HFFc6 (cell line): ENCODE results near the gene ABI3BP. TPM values are rescaled to one million over a fixed set of nuclear protein-coding genes. Genes with fewer than 3 reads are reported as not detected.

Source experiments
- DNase-seq: peaks from one replicate; pipeline ENCODE4 v3.0.0-alpha.2; 2018
- H3K27ac Mint-ChIP-seq: 2 replicates; pipeline ENCODE4 v1.8.0; 2020; ENCODE audit warnings: mild to moderate bottlenecking, mixed read lengths
- H3K27me3 Mint-ChIP-seq: 2 replicates; pipeline ENCODE4 v1.8.0; 2021; ENCODE audit warnings: mild to moderate bottlenecking, moderate library complexity, mixed read lengths; ENCODE audit not compliant: insufficient read depth
- H3K36me3 Mint-ChIP-seq: 2 replicates; pipeline ENCODE4 v1.8.0; 2021; ENCODE audit warnings: low read depth, mixed read lengths
- H3K4me1 Mint-ChIP-seq: 2 replicates; pipeline ENCODE4 v1.8.0; 2020; ENCODE audit warnings: low read depth, mixed read lengths
- H3K4me3 Mint-ChIP-seq: 2 replicates; pipeline ENCODE4 v1.8.0; 2020; ENCODE audit warnings: mild to moderate bottlenecking, moderate library complexity, mixed read lengths
- H3K9me3 Mint-ChIP-seq: 2 replicates; pipeline ENCODE4 v1.8.0; 2020; ENCODE audit warnings: mild to moderate bottlenecking, mixed read lengths
- total RNA-seq, 6 experiments: library from RNA; stranded (reverse); fragmentation: NEBNext Ultra II Directional; extraction: Animal tissue kit (Norgen Biotek cat#: 25700); gene quantifications; 2 replicates in 1 of 6; 3 replicates in 5 of 6; pipeline ENCODE4 v1.2.3, GENCODE V29; 2021
- TF ChIP-seq, protein P1 (sequence below): fragments of 200-600 bp; sonication (generic); IDR thresholded peaks from 2 replicates; pipeline ENCODE4 v1.5.0; 2021; ENCODE audit warnings: antibody characterized with exemption, mild to moderate bottlenecking

ABI3BP gene
- total RNA-seq, 6 experiments from 2014 or later: 12.4 to 27.8 (median 24.6) TPM

DNA sequence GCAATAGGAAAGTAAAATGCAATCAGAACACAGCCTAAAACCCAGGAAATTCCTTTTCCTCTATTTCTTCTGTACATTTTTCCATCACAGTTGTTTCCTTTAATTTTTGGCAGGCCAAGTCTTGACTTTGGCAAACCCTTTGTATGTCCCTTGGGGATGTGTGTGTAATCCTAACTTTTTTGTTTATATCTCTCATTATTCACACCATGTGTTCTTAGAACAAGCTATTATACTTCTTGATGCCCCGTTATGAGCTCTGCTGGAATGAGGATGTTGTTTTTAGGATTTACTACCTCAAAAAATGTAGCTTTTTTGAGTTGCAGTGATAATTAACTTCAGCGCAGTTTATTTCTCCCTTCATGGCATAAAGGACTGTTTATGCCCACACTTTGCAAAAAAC, 123.4 kb downstream of the ABI3BP start:
- H3K27me3 Mint-ChIP-seq: no peaks in the 10 kb centered on the region
- no peak for DNase-seq

DNA sequence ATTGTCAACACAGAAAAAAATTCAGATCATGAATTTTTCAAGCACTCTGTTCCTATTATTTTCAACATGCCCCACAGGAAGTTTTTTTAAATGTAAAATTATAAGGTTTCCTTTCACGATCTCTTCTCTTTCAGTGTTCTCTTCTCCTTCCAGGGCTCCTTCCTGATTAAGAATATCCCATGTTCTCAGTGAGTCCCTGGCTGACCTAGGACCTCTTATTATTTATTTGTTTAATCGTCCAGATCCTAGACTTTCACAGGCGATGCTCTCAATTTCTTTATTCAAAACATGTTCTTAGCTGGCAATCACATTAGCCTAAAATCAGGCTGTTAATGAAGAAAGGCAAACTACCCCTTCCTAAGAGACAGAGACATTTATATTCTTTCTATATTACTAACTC, 124.3 kb downstream of the ABI3BP start:
- H3K9me3 Mint-ChIP-seq: no peaks in the 10 kb centered on the region
- H3K27me3 Mint-ChIP-seq: peaks cover 2% of the 10 kb centered on the region; the same call in 1 of the 2 replicates
- no peak overlapping the region for H3K4me3 Mint-ChIP-seq
- TF ChIP-seq, protein P1, sequence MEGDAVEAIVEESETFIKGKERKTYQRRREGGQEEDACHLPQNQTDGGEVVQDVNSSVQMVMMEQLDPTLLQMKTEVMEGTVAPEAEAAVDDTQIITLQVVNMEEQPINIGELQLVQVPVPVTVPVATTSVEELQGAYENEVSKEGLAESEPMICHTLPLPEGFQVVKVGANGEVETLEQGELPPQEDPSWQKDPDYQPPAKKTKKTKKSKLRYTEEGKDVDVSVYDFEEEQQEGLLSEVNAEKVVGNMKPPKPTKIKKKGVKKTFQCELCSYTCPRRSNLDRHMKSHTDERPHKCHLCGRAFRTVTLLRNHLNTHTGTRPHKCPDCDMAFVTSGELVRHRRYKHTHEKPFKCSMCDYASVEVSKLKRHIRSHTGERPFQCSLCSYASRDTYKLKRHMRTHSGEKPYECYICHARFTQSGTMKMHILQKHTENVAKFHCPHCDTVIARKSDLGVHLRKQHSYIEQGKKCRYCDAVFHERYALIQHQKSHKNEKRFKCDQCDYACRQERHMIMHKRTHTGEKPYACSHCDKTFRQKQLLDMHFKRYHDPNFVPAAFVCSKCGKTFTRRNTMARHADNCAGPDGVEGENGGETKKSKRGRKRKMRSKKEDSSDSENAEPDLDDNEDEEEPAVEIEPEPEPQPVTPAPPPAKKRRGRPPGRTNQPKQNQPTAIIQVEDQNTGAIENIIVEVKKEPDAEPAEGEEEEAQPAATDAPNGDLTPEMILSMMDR: no peak
- DNase-seq: no peak
- H3K36me3 Mint-ChIP-seq: no peaks in the 10 kb centered on the region
- no peak overlapping the region for H3K27ac Mint-ChIP-seq
- peaks cover 32% of the 10 kb centered on the region for H3K4me1 Mint-ChIP-seq

More for the DNA sequence above, 123.4 kb downstream of the ABI3BP start:
- Mint-ChIP-seq H3K4me3 (no peak overlapping the region), H3K27ac (no peak overlapping the region), H3K4me1 (peaks cover 29% of the 10 kb centered on the region), H3K36me3 (no peaks in the 10 kb centered on the region), H3K9me3 (no peaks in the 10 kb centered on the region)
- TF ChIP-seq, protein P1: no peak

DNA sequence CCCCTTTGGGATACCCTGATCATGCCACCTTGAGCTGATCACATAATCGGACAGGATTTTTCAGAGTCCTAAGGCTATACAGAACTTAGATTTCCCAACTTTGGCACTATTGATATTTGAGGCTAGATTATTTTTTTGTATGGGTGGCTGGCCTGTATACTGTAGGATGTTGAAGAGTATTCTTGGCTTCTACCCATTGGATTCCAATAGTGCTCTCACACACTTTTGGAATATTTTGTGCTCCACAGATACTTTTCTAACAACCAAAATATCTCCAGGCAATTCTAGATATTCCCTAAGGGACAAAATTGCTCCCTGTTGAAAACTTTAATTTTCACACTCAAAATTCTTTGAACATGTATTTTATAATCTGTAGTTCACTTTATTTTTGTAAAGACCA, 125.1 kb downstream of the ABI3BP start:
- Mint-ChIP-seq H3K36me3 (no peaks in the 10 kb centered on the region), H3K9me3 (no peaks in the 10 kb centered on the region), H3K27ac (no peak overlapping the region), H3K4me1 (peaks cover 32% of the 10 kb centered on the region), H3K4me3 (no peak overlapping the region), H3K27me3 (peaks cover 2% of the 10 kb centered on the region; the same call in 1 of the 2 replicates)
- DNase-seq: no peak
- TF ChIP-seq, protein P1: no peak

DNA sequence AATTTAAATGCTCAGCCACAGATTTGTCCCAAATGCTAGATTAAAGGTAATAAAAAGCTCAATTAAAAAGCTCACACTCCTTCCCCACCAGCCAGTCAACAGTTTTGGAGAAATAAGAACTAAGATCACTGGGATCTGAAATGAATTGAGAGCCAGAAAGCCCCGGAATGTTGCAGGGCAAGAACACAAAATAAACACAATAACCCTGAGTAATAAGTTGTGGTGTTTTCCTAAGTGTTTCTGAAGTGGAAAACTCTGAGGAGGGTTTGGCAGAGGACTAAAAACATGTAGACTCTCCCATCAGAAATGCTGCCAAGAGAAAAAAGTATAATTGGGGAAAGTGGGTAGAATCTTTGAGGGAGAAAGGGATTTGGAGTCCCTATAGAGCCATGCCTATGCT, 127.8 kb downstream of the ABI3BP start:
- peaks cover 2% of the 10 kb centered on the region; the same call in 1 of the 2 replicates for H3K27me3 Mint-ChIP-seq
- no peak overlapping the region for H3K27ac Mint-ChIP-seq
- DNase-seq: peak; percentile 6
- no peaks in the 10 kb centered on the region for H3K36me3 Mint-ChIP-seq
- H3K9me3 Mint-ChIP-seq: no peaks in the 10 kb centered on the region
- H3K4me3 Mint-ChIP-seq: no peak overlapping the region
- H3K4me1 Mint-ChIP-seq: peaks cover 32% of the 10 kb centered on the region
- TF ChIP-seq, protein P1: no peak

DNA sequence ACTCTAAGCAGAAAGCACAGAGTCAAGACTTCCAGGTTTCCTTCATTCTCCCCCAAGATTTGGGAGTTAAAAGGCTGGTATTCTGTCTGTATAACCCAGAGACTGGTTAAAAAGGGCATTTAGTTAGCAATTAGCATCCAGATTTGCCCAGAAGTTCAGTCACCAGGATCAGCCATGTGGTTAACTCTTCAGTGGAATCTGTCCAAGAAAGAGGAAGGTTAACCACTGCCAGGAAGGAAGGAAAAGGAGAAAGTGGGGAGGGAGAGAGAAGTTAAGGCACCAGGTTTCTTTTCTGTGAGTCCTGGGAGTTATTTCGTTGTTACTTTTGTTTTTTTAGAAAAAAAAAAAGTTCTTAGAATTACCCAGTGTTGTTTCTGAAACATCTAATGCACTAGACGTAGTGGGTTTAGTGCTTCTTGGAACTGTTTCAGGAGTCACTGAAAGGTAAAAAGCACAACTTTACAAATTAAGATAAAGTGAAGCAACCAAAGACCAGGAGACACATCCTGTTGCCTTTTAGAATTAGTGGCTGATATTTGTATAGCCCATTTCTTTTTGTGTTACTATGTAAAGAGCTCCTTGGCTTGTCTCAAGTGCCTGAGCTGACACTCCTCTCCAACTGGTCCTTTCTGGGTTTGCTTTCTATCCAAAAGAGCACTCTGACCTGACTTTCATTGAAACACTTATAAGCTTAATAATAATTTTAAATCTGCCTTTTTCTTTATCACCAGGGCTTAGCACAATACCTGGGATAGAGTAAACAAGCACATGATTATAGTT, 128.6 kb downstream of the ABI3BP start:
- Mint-ChIP-seq H3K4me1 (peaks cover 27% of the 10 kb centered on the region), H3K36me3 (no peaks in the 10 kb centered on the region), H3K27ac (no peak overlapping the region; the same call in 1 of the 2 replicates), H3K9me3 (no peaks in the 10 kb centered on the region), H3K4me3 (no peak overlapping the region), H3K27me3 (peaks cover 2% of the 10 kb centered on the region; the same call in 1 of the 2 replicates)
- no peak for DNase-seq
- TF ChIP-seq, protein P1: no peak
